Measurements from ENCODE around the gene EIF3L.

- TF ChIP-seq CTCF (IDR thresholded peaks at IDR 0.05; ENCODE audit: low read depth, low read length, poor library complexity, severe bottlenecking): no peak
- TF ChIP-seq EZH2phosphoT487 (IDR thresholded peaks at IDR 0.05; ENCODE audit: borderline replicate concordance, low read length): no peak
Observed at GRCh38 chr22:37824674-37825641, 24.3 kb upstream of the EIF3L start.
